ENCODE results near the gene CCDC83.
"Not testable (repeated sequence)": the region's sequence is repeated elsewhere in the genome, so short reads cannot be mapped to it uniquely, and the experiment has no call there.

CCDC83 gene

GRCh38 chr11:85939099-85940015 is 84.2 kb downstream of the CCDC83 start:
- DNase-seq (ENCODE audit: low read depth), result no peak

GRCh38 chr11:85941380-85941973 is 86.3 kb downstream of the CCDC83 start:
- no peak for DNase-seq (ENCODE audit: low read depth)

- no peak for DNase-seq (ENCODE audit: low read depth)
Measured at GRCh38 chr11:85945296-85945695, 90.1 kb downstream of the CCDC83 start.

GRCh38 chr11:85945788-85946187 is 90.6 kb downstream of the CCDC83 start:
- no peak for DNase-seq (ENCODE audit: low read depth)

- no peak for DNase-seq (ENCODE audit: low read depth)
Measured at GRCh38 chr11:85946221-85946620, 91.0 kb downstream of the CCDC83 start.

- DNase-seq (ENCODE audit: low read depth), result no peak
Measured at GRCh38 chr11:85947431-85948272, 92.5 kb downstream of the CCDC83 start.

GRCh38 chr11:85948884-85949283 is 93.7 kb downstream of the CCDC83 start:
- no peak for DNase-seq (ENCODE audit: low read depth)

- DNase-seq (ENCODE audit: low read depth), result no peak
Measured at GRCh38 chr11:85949798-85950197, 94.6 kb downstream of the CCDC83 start.

- no peak for DNase-seq (ENCODE audit: low read depth)
Measured at GRCh38 chr11:85950317-85951048, 95.3 kb downstream of the CCDC83 start.

- no peak for DNase-seq (ENCODE audit: low read depth)
Measured at GRCh38 chr11:85951049-85951405, 95.8 kb downstream of the CCDC83 start.

- no peak for DNase-seq (ENCODE audit: low read depth)
Measured at GRCh38 chr11:85951428-85952107, 96.4 kb downstream of the CCDC83 start.

- DNase-seq (ENCODE audit: low read depth), result not testable (repeated sequence)
Measured at GRCh38 chr11:85952108-85952485, 96.9 kb downstream of the CCDC83 start.

- no peak for DNase-seq (ENCODE audit: low read depth)
Measured at GRCh38 chr11:85953491-85954143, 98.4 kb downstream of the CCDC83 start.

- no peak for DNase-seq (ENCODE audit: low read depth)
Measured at GRCh38 chr11:85955531-85955930, 100.3 kb downstream of the CCDC83 start.

- no peak for DNase-seq (ENCODE audit: low read depth)
Measured at GRCh38 chr11:85960678-85961077, 105.5 kb downstream of the CCDC83 start.

- no peak for DNase-seq (ENCODE audit: low read depth)
Measured at GRCh38 chr11:85961130-85961529, 105.9 kb downstream of the CCDC83 start.

GRCh38 chr11:85961930-85962363 is 106.8 kb downstream of the CCDC83 start:
- no peak for DNase-seq (ENCODE audit: low read depth)

- no peak for DNase-seq (ENCODE audit: low read depth)
Measured at GRCh38 chr11:85965202-85965601, 110.0 kb downstream of the CCDC83 start.

- DNase-seq (ENCODE audit: low read depth), result no peak
Measured at GRCh38 chr11:85967457-85967856, 112.3 kb downstream of the CCDC83 start.
